ENCODE results near the gene PNCK.

DNA sequence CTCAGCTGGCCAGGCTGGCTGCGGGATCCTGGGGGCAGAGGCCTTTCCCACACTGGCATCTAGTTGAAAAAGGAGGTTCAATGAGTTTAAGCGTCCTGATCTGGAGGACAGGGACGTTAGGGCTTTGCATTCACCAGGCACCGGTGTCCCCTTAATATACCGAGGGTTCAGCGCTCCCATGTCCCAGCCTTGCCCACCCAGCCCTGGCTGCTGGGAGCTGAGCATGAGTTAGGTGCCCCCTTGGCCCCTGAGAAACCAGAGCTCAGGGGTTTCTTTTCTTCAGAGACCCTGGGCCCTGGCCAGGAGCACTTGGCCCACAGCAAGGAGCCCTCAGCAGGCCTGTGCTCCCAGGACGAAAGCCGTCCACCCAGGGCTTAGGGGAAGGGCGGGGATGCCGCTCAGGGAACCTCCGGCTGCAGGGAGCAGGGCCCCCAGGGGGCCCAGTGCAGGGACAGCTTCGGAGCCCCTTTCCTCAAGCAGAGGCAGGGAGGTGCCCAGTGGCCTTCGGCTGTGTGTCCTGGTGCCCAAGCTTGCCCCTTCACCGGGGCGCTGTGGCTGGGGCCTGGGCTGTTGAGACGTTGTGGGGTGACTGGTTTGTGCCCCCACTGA lies 47.5 kb downstream of the PNCK start:
- no peak for TF ChIP-seq POLR2A (IDR thresholded peaks at IDR 0.05)
- TF ChIP-seq, protein P1, sequence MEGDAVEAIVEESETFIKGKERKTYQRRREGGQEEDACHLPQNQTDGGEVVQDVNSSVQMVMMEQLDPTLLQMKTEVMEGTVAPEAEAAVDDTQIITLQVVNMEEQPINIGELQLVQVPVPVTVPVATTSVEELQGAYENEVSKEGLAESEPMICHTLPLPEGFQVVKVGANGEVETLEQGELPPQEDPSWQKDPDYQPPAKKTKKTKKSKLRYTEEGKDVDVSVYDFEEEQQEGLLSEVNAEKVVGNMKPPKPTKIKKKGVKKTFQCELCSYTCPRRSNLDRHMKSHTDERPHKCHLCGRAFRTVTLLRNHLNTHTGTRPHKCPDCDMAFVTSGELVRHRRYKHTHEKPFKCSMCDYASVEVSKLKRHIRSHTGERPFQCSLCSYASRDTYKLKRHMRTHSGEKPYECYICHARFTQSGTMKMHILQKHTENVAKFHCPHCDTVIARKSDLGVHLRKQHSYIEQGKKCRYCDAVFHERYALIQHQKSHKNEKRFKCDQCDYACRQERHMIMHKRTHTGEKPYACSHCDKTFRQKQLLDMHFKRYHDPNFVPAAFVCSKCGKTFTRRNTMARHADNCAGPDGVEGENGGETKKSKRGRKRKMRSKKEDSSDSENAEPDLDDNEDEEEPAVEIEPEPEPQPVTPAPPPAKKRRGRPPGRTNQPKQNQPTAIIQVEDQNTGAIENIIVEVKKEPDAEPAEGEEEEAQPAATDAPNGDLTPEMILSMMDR (IDR thresholded peaks at IDR 0.05) = no peak
- no peak for TF ChIP-seq EP300 (IDR thresholded peaks at IDR 0.05)
- TF ChIP-seq POLR2AphosphoS5 (IDR thresholded peaks at IDR 0.05) = no peak

All from sigmoid colon (tissue), 4 donors.